Right renal cortex interstitium (tissue), 3 donors: ENCODE data around the gene SLC39A1. TPM values are rescaled to one million over a fixed set of nuclear protein-coding genes. Genes with fewer than 3 reads are reported as not detected.
"Not testable (repeated sequence)": the region's sequence is repeated elsewhere in the genome, so short reads cannot be mapped to it uniquely, and the experiment has no call there.

ENCODE experiments used
- DNase-seq, 3 donors: peaks; one replicate each; pipeline ENCODE4 v3.0.0-alpha.2; 2013; ENCODE audit warnings: low read depth in 3 of 3, low spot score in 2 of 3
- polyA plus RNA-seq, 3 donors: library from polyadenylated mRNA; unstranded; fragments of 120-200 nt; gene quantifications; one replicate each; pipeline ENCODE4 v1.2.1, GENCODE V29; 2013; ENCODE audit not compliant: insufficient read length in 3 of 3

Gene SLC39A1
- polyA plus RNA-seq, 3 donors = 82.7 to 89.8 (median 89.2) TPM

GRCh38 chr1:153933430-153933829 lies 29.9 kb downstream of the SLC39A1 start:
- DNase-seq = no peak

- DNase-seq = no peak
These were observed 30.9 kb downstream of the SLC39A1 start for GRCh38 chr1:153932156-153933131.

- no peak for DNase-seq
These were observed 33.1 kb downstream of the SLC39A1 start for GRCh38 chr1:153929981-153930948.

DNA sequence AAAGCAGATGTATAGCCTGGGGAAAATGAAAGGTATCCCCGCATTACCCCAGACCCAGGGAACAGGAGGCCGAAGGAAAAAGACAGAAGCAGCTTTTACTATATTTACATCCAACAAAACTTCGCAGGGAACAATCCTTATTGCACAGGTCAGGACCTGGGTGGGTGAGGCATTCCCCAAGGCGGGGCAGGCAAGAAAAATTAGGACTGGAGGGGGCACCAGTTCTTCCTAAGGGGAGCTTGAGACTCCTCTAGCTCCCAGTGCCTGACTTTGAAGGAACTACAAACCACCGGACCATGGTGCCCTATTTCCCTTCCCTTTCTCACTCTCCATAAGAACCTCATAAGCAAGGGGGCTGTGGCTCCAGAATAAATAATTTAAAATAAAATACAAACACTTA lies 33.9 kb downstream of the SLC39A1 start:
- DNase-seq = no peak

- DNase-seq = no peak
These were observed 34.5 kb downstream of the SLC39A1 start for GRCh38 chr1:153928791-153929341.

DNA sequence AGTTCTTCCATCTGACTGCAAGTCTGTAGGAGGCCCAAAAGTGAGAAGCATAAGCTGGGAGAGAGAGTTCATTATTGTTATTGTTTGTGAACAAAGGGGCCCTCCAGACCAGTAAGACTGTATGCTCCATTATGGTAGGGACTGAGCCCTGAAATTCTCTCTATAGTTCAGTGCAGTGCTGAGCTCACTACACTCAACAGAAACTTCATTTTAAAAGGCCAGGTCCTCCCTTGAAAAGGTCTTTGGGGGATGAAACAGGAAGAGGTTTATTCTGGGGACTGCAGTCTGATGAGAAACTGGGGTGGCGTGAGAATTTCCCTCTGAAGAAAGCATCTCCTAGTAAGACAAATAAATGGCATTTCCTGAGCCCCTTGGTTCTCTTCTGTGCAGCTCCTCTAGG lies 35.1 kb downstream of the SLC39A1 start:
- DNase-seq = no peak

- no peak for DNase-seq
These were observed 36.9 kb downstream of the SLC39A1 start for GRCh38 chr1:153926405-153926804.

DNA sequence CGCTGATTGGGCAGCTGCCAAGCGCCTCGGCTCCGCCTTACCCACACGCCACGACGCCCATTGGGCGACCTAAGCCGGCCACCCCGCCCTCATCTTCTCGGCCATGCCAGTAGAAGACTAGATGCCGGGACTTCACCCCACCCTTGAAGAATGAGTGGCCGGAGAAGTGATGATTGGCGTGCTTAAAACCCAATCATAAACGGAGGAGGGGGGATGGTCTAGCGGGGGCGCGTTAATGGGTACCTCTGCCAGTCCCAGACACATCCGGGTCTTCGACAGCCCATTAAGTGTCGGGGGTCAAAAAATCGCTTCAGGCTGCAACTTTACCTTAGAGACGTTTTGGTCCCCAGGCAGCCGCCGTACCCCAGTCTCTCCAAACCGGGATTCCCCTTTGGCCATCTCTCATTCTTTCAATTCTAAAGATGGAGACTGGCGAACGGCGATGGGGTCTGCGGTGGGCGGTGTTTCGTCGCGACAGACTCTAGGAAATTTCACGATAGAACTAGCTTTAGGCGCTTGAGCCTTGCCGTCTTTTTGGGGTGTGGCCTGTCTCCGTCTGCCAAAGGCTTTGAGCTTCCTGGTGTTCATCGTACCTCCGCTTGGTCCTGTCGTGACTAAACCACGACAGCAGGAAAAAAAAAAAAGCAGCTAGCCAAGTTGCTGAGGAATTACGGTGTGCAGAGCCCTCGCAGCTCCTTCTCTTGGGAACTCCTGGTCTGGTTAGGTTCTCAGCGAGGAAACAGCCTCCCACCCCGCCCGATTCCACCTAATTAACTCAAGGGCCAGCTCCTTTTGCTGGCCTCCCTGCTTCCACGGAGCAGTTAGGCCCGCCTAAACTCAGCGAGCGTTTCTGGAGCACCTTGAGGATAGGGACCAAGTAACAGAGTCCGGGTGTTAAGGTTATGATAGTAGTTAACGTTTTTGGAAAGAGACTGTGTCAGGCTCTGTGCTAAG lies 40.1 kb downstream of the SLC39A1 start, which contains the start of gene GATAD2B:
Gene GATAD2B, minus strand, starts transcription at position 1 of the 954 bp plus-strand sequence. CDS start 94,625 bp downstream, outside the sequence.
- peak; percentile 99 to 100 (median 100) for DNase-seq

GRCh38 chr1:153922076-153922971 lies 41.0 kb downstream of the SLC39A1 start:
- peak in 1 of 3 donors; percentile 25 for DNase-seq

DNA sequence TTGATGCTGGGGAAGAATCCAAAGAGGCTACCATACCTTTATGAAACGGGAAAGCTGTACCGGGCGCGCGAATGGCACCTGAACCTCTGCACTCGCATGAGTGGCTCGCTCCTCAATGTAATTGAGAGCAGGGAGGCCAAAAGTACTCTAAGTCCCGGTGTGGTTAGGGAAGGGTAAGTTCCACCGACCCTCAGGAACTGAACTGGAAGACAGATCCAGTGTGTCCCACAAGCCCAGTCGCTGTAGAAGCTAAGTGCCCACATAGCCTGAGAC lies 41.6 kb downstream of the SLC39A1 start:
- DNase-seq = no peak

- DNase-seq = no peak
These were observed 42.1 kb downstream of the SLC39A1 start for GRCh38 chr1:153921080-153921802.

- DNase-seq = no peak
These were observed 43.2 kb downstream of the SLC39A1 start for GRCh38 chr1:153919876-153920852.

DNA sequence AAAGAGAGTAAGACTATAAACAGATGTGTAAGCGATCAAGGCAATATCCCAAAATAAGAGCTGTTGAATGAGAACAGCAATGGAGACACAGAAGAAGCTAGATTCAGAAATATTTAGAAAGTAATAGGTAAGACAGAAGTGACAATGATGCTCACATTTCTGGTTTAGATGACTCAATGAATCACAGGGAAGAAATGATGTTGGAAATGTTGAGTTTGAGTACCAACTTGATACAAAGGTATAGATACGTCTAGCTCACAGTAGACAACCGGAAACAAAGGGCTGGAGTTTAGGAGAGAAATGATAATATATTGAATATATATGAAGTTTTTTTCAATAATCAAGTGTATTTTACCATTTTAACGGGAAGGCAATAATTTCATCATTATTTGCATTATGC lies 47.0 kb downstream of the SLC39A1 start:
- DNase-seq = no peak

GRCh38 chr1:153912349-153912748 lies 51.0 kb downstream of the SLC39A1 start:
- DNase-seq = no peak

- not testable (repeated sequence) for DNase-seq
These were observed 52.8 kb downstream of the SLC39A1 start for GRCh38 chr1:153910560-153910959.
